HG02938 (cell line): ENCODE results near the gene SIK1.
A peak's percentile ranks its signal among the peaks of the same experiment; 100 is the strongest.
"Not testable (repeated sequence)": the region's sequence is repeated elsewhere in the genome, so short reads cannot be mapped to it uniquely, and the experiment has no call there.

Experiments used
- ATAC-seq: cut with Tn5 transposase; IDR thresholded peaks from one replicate; pipeline ENCODE4 v1.9.1; 2021; ENCODE audit warnings: mild to moderate bottlenecking, moderate library complexity; ENCODE audit not compliant: unreplicated experiment

Gene SIK1

DNA sequence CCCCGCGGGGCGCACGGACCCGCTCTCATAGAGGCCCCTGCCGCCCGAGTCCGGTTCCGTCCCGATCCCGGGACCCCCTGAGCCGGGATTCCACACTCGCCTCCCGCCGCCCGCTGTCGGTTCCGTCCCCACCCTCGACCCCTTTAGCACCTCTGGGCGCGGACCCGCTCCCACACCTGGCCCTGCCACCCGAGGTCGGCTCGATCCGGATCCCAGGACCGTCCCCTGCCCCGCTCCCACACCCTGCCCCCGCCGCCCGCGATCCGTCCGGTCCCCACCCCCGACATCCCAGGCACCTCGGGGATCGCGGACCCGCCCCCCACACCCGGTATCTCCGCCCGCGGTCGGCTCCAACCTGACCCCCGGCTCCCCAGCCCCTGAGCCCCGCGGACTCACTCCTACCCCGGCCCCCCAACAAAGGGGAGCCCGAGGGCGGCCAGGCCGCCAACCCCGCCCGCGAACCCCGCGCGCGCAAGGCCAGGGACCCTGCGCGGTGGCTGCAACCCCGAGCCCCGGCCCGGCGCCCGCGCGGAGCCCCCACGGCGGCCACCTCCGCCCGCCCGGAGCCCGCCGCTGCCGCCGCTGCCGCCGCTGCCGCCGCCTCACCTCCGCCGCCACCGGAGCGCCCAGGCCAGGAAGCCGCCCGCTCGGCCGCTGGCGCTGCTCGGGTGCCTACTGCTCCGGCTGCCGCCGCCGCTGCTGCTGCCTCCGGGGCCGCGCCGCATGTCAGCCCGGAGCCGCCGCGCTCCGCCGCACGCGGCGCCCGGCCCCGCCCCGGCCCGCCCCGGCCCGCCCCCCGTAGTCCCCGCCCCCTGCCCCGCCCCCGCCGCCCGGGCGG lies at the start of gene SIK1:
Gene SIK1, minus strand, starts transcription at position 728 of the 838 bp plus-strand sequence. CDS start 953 bp downstream, outside the sequence.
- peak; percentile 21 for ATAC-seq

DNA sequence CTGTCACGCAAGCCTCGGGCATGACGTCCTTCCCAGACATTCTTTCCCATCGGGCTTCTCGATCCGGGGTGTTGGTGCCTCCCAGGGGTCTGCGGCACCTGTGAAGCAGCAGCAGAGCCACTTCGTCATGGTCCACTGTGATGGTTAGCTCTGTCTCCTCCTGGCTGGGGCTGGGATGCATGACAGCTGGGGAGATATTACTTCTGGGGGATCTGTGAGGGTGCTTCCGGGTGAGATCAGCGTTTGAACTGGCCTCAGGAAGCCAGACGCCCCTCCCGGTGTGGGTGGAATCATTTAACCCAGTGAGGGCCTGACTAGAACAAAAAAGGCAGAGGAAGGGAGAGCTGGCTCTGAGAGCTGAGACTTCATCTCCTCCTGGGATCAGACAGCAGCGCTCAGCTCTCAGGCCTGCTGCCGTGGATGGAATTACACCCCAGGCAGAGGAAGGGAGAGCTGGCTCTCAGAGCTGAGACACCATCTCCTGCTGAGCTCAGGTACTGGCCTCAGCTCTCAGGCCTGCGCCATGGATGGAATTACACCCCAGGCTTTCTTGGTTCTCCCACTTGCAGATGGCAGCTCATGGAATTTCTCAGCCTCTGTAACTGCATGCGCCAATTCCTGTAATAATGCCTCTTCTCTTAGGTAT lies 44.8 kb upstream of the SIK1 start:
- ATAC-seq, result not testable (repeated sequence)

DNA sequence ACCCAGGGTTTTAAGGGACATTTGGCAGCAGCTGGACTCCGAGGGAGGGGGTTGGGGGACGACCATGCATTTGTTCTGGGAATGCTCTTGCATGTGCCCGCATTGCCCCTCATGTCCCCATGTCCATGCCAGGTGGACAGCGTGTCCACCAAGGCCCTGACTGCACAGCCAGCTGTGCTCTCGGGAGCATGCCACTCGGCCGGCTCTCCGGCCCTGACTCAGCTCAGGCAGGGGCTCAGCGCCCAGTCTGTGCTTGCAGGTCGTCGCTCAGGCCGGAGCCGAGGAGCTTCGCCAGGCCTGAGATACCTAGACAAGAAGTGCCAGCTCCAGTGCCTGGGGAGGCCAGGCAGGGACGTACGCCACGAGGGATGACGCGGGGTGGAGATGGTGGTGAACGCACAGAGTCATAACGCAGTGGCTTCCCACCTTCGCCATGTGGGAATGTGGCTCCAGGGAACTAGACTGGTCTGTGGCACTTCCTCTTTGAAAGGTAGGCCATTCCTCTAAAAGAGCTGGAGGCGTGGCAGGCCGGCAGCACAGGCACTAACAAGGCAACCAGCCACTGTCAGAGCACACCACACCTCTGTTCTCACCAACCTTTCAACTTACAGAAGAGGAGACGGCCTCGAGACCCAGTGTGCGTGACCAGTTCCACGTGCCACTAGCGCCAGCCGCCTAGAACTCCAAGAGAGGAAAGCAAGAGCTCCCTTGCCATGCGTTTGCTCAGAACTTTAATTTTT lies 43.0 kb upstream of the SIK1 start:
- not testable (repeated sequence) for ATAC-seq

DNA sequence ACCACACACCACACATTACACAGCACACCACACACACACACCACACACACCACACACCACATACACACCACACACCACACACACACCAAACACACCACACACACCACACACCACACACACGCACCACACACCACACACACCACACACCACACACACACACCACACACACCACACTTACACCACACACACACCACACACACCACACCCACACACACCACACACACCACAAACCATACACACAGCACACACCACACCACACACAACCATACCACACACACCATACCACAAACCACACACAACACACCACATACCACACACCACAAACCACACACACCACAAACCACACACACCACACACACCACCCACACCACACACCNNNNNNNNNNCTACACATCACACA lies 40.9 kb upstream of the SIK1 start:
- ATAC-seq, result no peak

DNA sequence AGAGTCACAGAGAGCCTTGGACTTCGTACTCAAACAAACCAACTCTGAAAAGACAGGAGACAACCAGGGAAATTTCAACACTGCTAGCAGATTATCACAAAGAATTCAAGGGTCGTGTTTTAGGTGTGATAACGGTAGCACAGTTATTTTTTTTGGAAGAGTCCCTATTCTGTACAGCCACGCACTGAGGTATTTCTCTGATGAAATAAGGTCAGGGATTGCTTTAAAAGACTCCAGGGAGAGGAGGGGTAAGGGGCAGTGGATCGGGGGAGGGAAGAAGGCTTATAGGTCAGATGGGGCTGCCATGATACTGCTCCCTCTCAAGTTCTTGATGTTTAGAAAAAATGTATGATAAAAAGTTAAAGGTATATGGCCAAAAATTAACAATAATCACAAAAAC lies 38.2 kb upstream of the SIK1 start:
- not testable (repeated sequence) for ATAC-seq

DNA sequence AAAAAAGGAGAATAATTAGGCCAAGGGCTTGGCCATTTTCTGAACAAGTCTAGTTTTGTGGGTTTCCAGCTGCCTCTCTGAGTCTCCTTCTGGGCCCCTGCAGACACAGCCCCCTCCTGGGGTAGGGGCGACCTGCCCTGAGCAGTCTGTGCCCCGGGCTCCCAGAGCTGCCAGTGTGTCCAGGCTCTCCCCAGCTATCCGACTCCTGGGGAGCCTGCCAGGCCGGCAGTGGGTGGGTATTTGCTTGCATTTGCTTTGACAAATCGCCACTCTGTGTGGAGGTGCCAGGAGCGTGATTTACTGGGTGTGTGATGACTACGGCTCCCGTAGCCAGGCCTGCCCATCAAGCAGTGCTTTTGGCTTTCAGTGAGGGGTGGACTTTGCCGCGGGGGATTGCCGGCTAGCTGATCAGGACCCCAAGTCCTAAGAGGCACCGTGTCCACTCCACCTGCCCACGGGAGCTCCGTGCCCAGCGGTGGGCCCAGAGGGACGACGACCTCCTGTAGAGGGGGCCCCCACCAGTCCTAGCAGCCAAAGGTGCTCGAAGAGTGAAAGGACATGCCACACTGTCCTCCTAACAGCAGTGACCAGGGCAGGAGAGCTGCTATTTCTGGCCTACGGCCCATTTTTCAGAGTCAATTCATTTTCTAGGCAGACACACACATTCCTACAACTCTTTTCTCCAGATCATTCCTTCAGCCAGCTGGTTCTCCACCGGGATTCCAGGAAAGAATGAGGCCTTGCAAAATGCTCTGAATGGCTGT lies 36.7 kb upstream of the SIK1 start:
- not testable (repeated sequence) for ATAC-seq

DNA sequence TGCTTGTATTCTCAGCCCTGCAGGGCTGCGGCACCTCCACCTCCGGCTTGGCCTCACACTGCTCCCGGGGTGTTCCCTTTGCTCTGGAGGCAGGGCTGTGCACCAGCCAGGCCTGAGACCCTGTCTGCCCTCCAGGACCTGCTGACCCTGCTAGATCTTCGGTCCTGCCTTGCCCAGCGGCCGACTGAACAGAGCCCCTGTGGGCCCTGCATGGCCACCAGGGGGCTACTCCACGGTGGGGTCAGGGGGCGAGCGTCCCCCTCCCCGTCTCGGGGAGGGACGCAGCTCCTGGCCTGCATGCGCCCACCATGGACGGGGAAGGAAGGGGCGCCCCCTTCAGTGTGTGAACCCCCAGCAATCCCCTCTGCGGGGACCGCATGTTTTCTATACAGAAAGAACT lies 36.0 kb upstream of the SIK1 start:
- ATAC-seq, result not testable (repeated sequence)

DNA sequence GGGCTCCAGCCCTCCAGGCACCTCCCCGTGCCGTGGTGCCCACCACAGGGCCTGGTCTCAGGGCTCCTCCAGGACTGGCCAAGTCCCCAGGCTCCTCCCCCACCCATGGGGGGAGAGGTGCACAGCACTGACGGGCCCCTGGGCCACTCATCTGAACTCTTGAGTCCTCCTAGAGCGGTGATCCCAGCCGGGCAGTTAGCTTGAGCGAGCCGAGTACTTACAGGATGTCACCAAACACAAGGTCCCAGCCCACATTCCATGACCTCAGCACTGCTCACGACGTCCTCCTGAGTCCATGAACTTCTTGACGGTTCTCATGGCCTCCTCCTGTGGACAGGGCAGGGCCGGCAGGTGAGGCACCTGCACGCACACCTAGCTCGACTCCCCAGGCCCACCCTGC lies 33.5 kb upstream of the SIK1 start:
- ATAC-seq, result not testable (repeated sequence)

DNA sequence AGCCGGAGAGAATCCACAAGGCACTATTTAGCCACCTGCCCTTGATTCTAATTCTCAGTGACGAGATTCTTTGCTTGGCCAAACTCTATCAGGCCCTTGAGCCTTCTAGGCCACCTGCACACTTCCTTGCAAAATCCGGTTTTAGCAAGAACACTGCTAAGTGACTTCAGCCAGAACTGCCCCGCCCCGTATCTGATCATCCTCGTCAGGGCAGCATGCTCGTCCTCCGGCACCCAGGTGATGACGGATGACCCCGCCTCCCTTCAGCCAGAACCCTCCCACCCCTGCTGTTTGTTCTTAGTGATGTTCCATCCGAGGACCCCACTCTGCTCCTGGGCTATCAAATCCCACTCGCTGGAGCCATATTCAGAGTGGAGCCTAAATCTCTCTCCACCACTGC lies 32.1 kb upstream of the SIK1 start:
- not testable (repeated sequence) for ATAC-seq

DNA sequence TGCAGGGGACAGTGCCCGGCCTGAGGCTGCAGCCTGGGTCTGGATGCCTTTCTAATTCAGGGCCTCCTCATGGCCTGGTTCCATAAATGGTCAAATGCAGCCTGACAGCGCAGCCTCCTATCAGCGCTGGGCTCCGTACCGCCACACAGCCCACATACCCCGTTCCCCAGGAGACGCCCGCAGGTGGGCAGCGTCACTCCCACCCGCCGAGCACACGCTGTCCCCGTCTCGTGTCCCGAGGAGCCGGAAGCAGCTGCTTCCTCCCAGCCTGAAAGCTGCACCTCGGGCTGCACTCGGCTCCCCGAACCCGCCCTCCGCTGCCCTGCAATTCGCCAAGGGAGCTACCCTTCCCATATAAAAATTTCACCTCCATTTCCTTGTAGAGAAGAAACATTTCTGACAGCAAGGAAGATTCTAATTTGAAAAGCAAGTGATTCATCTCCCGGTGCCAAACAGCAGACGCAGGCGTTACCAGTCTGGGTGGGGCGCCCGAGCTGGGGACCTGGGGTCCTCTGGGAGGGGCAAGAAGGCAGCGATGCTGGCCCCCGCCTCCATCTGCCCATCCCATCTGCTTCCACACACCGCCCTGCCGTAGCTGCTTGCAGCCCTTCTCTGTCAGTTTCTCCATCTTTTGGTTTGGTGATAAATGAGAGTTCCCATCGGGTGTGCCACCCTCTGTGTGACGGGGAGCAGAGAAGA lies 29.8 kb upstream of the SIK1 start:
- not testable (repeated sequence) for ATAC-seq

DNA sequence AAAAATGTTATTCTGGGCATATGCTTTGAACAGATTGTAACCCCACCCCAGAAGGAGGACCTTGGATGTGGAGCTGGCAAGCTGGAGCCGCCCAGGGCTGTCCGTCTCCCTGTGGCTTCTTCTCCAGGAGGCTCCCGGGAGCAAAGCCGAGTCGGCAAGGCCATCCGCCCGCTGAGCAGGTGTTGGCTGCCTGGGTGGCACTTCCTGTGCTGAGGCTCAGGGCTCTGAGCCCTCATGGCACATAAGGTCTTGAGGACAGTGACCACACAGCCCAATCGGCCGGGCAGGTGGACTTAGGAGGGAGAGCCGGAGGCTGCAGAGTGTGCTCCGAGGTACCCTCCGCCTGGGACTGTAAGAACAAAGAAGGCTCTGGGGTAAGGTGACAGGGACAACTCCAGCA lies 28.8 kb upstream of the SIK1 start:
- ATAC-seq, result not testable (repeated sequence)

DNA sequence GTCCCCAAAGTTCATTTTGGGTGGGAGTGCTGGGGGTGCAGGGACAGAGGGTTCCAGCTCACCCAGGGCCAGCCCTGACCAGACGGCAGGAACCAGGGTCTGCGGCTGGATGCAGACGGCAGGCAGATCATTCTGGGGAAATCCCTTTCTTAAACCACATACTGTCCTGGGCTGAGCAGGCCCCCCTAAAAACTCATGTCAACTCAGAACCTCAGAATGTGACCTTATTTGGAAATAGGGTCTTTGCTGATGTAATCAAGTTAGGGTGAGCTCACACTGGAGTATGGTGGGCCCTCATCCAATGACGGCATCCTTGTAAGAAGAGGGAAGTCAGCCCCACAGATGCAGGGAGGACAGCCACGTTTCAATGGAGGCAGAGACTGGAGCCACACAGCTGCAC lies 27.2 kb upstream of the SIK1 start:
- ATAC-seq, result not testable (repeated sequence)

DNA sequence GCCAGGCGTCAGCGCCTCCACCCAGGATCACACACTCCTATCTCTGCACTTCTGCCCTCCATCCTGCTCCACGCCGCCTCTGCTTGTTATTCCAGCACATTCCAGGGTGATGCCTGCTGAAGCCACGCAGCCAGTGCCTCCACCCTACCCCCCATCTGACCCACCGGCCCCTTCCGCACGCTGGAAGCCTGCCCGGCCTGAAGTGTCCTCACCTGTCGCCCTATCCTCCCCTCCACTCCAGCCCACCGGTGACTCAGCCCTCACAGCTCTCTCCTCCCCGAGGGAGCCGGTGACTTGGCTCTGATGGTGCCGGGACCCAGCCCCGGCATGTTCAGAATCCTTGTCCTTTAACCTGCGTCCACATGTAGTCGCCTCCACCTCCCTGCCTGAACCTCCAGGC lies 24.9 kb upstream of the SIK1 start:
- not testable (repeated sequence) for ATAC-seq

DNA sequence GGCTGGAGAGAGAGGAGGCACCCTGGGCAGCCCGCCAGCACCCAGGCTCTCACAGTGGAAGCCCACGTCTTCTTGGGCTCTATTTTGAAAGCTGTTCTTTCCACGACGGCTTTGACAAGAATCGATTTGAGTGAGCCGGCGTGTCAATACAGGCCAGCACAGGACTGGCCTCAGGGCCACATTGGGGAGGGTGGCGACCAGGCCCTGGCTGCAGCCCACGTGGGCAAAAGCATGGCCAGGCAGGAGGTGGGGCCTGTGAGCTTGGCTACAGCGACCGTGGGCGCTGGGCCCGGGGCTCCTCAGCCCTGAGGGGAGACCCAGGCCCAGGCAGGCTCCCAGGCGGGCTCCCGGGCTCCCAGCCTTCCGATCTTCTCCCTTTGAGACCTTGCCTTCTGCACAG lies 23.4 kb upstream of the SIK1 start:
- not testable (repeated sequence) for ATAC-seq

DNA sequence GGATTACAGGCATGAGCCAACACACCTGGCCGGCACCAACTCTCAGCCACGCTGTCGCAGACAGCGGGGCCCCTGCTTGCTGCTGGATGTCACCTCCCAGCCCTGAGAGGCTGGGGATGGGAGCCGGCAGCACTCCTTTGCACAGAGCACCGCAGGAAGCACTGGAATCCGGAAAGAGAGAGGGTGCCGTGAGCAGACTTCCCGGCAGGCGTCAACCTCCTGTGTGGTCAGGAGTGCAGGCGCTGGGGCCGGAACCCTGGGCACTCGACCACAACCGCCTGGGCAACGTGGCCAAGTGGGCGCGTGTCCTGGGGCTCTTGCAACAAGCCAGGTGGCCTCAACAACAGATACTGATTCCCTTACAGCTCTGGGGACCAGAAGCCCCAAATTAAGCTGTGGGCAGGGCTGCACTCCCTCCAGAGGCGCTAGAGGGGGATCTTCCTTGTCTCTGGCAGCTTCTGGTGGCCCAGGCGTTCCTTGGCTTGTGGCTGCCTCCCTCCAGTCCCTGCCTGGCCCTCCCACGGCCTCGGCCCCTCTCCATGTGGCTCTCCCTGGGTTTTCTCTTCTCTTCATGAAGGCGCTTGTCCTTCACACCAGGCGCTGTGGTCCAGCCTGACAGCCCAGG lies 20.5 kb upstream of the SIK1 start:
- ATAC-seq, result not testable (repeated sequence)

DNA sequence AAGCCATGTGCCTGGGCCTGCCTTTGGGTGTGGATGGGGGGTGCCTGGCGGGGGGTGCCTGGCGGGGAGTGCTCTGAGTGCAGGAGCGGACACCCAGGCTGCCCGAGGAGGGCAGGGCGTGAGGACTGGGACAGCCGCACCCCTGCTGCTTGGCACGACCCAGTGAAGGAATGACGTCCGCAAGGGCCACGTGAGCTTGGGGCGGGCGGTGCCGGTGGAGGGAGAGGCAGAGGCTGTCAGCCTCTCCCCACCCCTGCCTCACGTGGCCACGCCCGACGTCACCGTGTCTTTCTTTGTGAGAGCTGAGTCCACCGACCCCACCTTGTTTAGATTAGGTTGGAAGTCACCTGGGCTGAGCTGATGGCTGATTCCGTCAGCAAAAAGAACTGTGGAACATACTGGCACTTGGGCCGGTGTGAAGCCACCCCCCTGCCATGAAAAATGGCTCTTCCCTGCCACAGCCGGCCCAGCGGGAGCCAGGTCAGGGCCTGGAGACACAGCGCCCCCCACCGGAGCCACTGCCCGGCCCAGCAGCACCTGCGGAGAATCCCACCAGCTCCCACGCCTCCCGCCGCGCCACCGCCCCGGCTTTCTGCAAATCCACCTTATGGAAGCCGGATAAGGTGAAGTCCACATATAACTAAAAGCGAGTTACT lies 19.5 kb upstream of the SIK1 start:
- not testable (repeated sequence) for ATAC-seq

DNA sequence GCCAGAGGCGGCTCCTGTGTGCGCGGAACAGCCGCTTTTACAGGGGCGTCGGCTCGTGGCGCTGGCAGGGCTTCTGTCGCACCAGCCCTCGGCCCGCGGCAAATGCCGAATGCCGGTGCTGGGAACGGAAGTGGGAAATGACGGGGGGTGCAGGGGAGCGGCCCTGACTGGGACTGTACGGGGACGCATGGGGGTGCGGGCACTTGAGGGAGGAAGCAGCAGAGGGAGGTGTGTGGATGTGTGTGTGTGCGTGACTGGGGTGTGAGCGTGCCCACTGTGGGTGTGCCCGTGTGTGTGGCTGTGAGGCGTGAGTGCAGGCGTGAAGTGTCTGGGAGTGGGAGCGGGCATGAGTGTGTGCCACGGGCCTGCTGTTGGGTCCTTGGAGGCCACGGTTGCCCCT lies 17.6 kb upstream of the SIK1 start:
- not testable (repeated sequence) for ATAC-seq

DNA sequence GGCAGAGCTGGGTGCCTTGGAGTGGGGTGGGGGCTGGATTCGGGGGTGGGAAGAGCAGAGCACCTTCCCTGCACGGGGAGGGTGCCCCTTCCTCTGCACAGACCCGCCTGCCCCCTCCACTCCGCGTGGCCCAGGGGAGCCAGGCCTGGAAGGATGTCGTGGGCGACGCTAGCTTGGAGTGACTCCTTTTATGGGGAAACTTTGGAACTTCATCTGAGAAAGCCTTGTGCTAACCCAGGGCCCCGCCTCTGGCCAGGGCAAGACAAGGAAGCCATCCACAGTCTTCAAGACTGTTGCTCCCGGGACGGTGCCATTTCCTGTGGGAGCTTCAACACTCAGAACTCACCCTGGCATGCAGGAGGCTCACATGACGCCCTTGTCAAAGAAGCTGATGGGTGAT lies 15.6 kb upstream of the SIK1 start:
- not testable (repeated sequence) for ATAC-seq
